Measurements from ENCODE around the gene RBMS3. TPM values are rescaled to one million over a fixed set of nuclear protein-coding genes. Genes with fewer than 3 reads are reported as not detected.

The RBMS3 gene
- total RNA-seq, 1 donor from 2014 or later, result 23.7 TPM

DNA sequence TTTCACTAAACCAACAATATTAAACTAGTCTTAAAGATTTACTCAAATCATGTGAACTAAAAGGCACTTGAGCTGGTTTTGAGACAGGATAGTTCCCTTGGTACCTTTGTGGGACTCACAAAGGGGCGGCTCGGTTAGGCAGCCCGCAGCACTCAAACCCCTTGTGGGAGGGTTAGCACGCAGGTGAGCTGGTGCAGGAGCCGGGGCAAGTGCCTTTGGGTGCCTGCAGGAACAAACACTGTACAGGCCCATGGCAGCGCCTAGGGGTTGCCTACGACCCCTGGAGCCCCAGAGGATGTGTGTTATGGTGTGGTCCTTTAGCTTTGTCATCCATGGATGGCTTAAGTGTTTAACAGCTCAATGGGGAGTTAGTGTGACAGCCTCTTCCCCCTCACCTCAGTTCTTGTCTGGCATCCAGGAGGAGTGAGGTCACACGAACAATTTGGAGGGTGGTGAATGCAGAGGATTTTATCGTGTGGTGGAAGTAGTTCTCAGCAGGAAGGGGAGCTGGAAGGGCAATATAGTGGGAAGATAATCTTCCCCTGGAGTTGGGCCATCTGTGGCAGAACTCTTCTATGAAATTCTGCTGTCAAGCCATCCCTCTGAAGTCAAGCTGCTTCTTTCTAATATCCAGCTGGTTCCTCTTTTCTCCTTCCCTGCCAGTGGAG lies 470.9 kb downstream of the RBMS3 start:
- Histone ChIP-seq H3K36me3 (ENCODE audit: control insufficient read depth, insufficient read depth, low read length) (no peaks in the 10 kb centered on the region), H3K4me3 (ENCODE audit: low read depth, low read length) (no peak overlapping the region), H3K27me3 (ENCODE audit: control insufficient read depth, insufficient read depth, low read length) (no peaks in the 10 kb centered on the region)
- TF ChIP-seq, protein P1, sequence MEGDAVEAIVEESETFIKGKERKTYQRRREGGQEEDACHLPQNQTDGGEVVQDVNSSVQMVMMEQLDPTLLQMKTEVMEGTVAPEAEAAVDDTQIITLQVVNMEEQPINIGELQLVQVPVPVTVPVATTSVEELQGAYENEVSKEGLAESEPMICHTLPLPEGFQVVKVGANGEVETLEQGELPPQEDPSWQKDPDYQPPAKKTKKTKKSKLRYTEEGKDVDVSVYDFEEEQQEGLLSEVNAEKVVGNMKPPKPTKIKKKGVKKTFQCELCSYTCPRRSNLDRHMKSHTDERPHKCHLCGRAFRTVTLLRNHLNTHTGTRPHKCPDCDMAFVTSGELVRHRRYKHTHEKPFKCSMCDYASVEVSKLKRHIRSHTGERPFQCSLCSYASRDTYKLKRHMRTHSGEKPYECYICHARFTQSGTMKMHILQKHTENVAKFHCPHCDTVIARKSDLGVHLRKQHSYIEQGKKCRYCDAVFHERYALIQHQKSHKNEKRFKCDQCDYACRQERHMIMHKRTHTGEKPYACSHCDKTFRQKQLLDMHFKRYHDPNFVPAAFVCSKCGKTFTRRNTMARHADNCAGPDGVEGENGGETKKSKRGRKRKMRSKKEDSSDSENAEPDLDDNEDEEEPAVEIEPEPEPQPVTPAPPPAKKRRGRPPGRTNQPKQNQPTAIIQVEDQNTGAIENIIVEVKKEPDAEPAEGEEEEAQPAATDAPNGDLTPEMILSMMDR (IDR thresholded peaks at IDR 0.05; ENCODE audit: insufficient read depth, low read length, poor library complexity, severe bottlenecking), result no peak
- no peak for DNase-seq (ENCODE audit: low read depth)

DNA sequence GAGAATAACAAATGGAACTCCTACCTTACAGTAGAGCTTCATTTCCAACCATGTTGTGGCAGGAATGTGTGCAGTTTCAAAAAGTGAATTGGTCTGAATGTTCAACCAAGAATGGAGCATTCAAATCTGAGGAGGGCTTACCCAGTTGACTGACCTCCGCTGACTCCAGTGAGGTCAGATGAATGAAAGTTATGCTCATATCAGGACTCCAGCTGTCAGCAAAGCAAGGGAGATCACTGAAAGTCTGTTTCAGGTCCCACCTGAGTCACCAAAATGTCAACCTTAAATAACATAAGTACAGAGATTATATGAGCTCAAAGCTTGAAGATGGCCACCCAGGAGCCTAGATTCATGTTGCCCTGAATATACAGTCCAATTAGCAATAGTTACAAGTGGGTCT lies 473.5 kb downstream of the RBMS3 start:
- TF ChIP-seq, protein P1 (IDR thresholded peaks at IDR 0.05; ENCODE audit: insufficient read depth, low read length, poor library complexity, severe bottlenecking), result no peak
- Histone ChIP-seq H3K36me3 (ENCODE audit: control insufficient read depth, insufficient read depth, low read length) (no peaks in the 10 kb centered on the region), H3K4me3 (ENCODE audit: low read depth, low read length) (no peak overlapping the region), H3K27me3 (ENCODE audit: control insufficient read depth, insufficient read depth, low read length) (no peaks in the 10 kb centered on the region)
- no peak for DNase-seq (ENCODE audit: low read depth)

DNA sequence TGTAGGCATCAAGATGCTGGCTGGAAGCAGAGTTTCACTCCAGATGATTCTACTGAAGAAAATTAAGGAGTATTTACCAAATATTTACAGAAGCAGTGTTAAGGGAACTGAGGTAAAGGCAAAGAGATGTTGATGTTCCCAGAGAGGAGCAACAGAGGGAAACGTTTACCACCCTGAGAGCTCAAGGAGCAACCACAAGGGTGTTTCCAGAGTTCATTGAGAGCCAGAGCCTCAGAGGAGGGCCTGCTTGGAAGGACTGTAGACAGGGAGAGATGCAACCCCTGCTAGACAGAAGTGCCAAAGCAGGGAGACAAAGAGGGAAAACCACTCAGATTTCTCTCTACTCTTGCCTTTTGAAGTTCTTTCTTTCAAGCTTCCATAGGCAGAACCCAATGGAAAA lies 474.5 kb downstream of the RBMS3 start:
- TF ChIP-seq, protein P1 (IDR thresholded peaks at IDR 0.05; ENCODE audit: insufficient read depth, low read length, poor library complexity, severe bottlenecking), result no peak
- no peak overlapping the region for H3K4me3 ChIP-seq (ENCODE audit: low read depth, low read length)
- DNase-seq (ENCODE audit: low read depth), result no peak

DNA sequence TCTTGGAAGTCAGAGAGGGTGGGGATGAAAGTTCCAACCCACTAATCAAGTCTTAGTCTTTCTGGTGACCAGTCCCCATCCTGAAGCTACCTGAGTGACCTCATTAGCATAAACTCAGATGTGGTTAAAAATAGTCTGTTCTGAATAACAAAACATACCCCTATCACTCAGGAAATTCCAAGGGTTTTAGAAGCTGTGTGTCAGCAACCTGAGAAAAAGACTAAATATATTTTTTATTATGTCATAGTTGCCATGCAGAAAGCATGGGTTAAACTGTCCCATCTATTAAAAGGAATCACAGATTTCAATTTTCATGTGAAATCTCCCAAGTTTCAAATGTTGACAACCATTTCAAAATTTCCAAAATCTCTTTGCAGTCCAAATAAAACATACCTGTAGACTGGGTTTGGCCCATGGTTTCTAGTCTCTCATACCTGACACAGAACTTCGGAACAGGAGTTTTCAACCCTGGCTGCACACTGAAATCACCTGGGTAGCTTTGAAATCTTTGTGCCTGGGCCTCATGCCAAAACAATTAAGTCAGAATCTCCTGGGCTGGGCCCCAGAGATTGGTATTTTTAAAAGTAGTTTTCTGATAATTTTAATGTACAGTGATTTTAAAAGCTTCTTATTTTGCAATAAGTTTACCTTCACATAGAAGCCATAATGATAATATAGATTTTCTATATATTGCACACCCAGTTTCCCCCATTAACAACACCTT lies 476.3 kb downstream of the RBMS3 start:
- no peak for DNase-seq (ENCODE audit: low read depth)
- Histone ChIP-seq H3K27me3 (ENCODE audit: control insufficient read depth, insufficient read depth, low read length) (no peaks in the 10 kb centered on the region), H3K4me3 (ENCODE audit: low read depth, low read length) (no peak overlapping the region), H3K36me3 (ENCODE audit: control insufficient read depth, insufficient read depth, low read length) (no peaks in the 10 kb centered on the region)
- TF ChIP-seq, protein P1 (IDR thresholded peaks at IDR 0.05; ENCODE audit: insufficient read depth, low read length, poor library complexity, severe bottlenecking), result no peak

More for the DNA sequence above, 474.5 kb downstream of the RBMS3 start:
- no peaks in the 10 kb centered on the region for H3K36me3 ChIP-seq (ENCODE audit: control insufficient read depth, insufficient read depth, low read length)
- no peaks in the 10 kb centered on the region for H3K27me3 ChIP-seq (ENCODE audit: control insufficient read depth, insufficient read depth, low read length)

DNA sequence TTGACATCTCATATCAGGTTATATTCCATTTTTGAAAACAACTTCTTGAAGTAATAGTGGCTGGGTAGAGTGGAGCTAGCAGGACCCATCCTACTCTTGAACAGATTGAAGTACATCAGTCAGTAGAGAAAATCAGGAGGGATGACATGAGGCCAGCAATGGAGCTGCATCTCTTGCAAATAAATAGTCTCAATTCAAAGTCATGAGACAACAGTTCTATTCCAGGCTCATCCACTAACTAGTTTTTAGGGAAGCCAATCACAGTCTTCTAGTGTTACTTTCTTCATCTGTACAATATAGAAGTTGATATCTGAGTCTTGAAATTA lies 477.2 kb downstream of the RBMS3 start:
- DNase-seq (ENCODE audit: low read depth), result no peak
- TF ChIP-seq, protein P1 (IDR thresholded peaks at IDR 0.05; ENCODE audit: insufficient read depth, low read length, poor library complexity, severe bottlenecking), result no peak
- H3K27me3 ChIP-seq (ENCODE audit: control insufficient read depth, insufficient read depth, low read length), result no peaks in the 10 kb centered on the region
- no peak overlapping the region for H3K4me3 ChIP-seq (ENCODE audit: low read depth, low read length)
- H3K36me3 ChIP-seq (ENCODE audit: control insufficient read depth, insufficient read depth, low read length), result no peaks in the 10 kb centered on the region
